Stimulated activated CD4-positive, alpha-beta T cell treated with anti-CD3 and anti-CD28 coated beads, Interleukin-15, amount 100 ng/mL, for 1 hour (primary cell): Measurements from ENCODE around the gene IPO11.
"Not testable (repeated sequence)": the region's sequence is repeated elsewhere in the genome, so short reads cannot be mapped to it uniquely, and the experiment has no call there.

Experiments used
- DNase-seq, 2 donors: peaks; one replicate each; pipeline ENCODE4 v3.0.0-alpha.2; 2020; ENCODE audit warnings: low read depth in 1 of 2, low spot score in 1 of 2

IPO11 gene

GRCh38 chr5:62448528-62448927 is 36.0 kb downstream of the IPO11 start:
- no peak for DNase-seq

- DNase-seq: no peak
These were observed 37.7 kb downstream of the IPO11 start for GRCh38 chr5:62450259-62450658.

- DNase-seq: no peak
These were observed 44.5 kb downstream of the IPO11 start for GRCh38 chr5:62457071-62457470.

GRCh38 chr5:62460578-62460983 is 48.0 kb downstream of the IPO11 start:
- DNase-seq: no peak

- no peak for DNase-seq
These were observed 49.0 kb downstream of the IPO11 start for GRCh38 chr5:62461561-62461960.

- DNase-seq: no peak
These were observed 53.7 kb downstream of the IPO11 start for GRCh38 chr5:62465985-62466925.

GRCh38 chr5:62473209-62473608 is 60.6 kb downstream of the IPO11 start:
- no peak for DNase-seq

- no peak for DNase-seq
These were observed 62.5 kb downstream of the IPO11 start for GRCh38 chr5:62475072-62475471.

- no peak for DNase-seq
These were observed 65.2 kb downstream of the IPO11 start for GRCh38 chr5:62477801-62478200.

GRCh38 chr5:62483556-62483955 is 71.0 kb downstream of the IPO11 start:
- no peak for DNase-seq

GRCh38 chr5:62486672-62487071 is 74.1 kb downstream of the IPO11 start:
- DNase-seq: no peak

- no peak for DNase-seq
These were observed 76.0 kb downstream of the IPO11 start for GRCh38 chr5:62488531-62488930.

- no peak for DNase-seq
These were observed 76.9 kb downstream of the IPO11 start for GRCh38 chr5:62489471-62489870.

- DNase-seq: no peak
These were observed 82.2 kb downstream of the IPO11 start for GRCh38 chr5:62494772-62495171.

GRCh38 chr5:62496876-62497275 is 84.3 kb downstream of the IPO11 start:
- DNase-seq: no peak

- no peak for DNase-seq
These were observed 86.4 kb downstream of the IPO11 start for GRCh38 chr5:62498961-62499360.

- no peak for DNase-seq
These were observed 87.2 kb downstream of the IPO11 start for GRCh38 chr5:62499756-62500155.

GRCh38 chr5:62502456-62503101 is 90.0 kb downstream of the IPO11 start:
- no peak for DNase-seq

- no peak for DNase-seq
These were observed 91.6 kb downstream of the IPO11 start for GRCh38 chr5:62504129-62504528.

GRCh38 chr5:62506659-62507460 is 94.3 kb downstream of the IPO11 start:
- no peak for DNase-seq

GRCh38 chr5:62508760-62509159 is 96.2 kb downstream of the IPO11 start:
- DNase-seq: not testable (repeated sequence)

GRCh38 chr5:62509806-62510205 is 97.2 kb downstream of the IPO11 start:
- DNase-seq: no peak
